Tibial nerve (tissue), 4 donors: ENCODE measurements around the gene PRKAG2. TPM values are rescaled to one million over a fixed set of nuclear protein-coding genes. Genes with fewer than 3 reads are reported as not detected.

Experiments used
- DNase-seq, 2 donors: peaks; one replicate each; pipeline ENCODE4 v3.0.0-alpha.2; 2019; ENCODE audit warnings: low spot score in 2 of 2
- H3K27ac ChIP-seq, 4 donors: fragments of 200-600 bp; sonication (generic) in 3 of 4; one replicate each; pipeline ENCODE4 v1.5.1; 2017 to 2019; ENCODE audit warnings: mild to moderate bottlenecking in 1 of 4
- H3K27me3 ChIP-seq, 2 donors: fragments of 200-600 bp; sonication (generic) in 1 of 2; one replicate each; pipeline versions ENCODE4 v1.5.1 to v1.6.0; 2017 to 2019
- H3K36me3 ChIP-seq, 3 donors: fragments of 200-600 bp; sonication (generic); one replicate each; pipeline ENCODE4 v1.5.1; 2018 to 2019
- H3K4me1 ChIP-seq, 4 donors: fragments of 200-600 bp; sonication (generic) in 3 of 4; one replicate each; pipeline ENCODE4 v1.5.1; 2017 to 2019
- H3K4me3 ChIP-seq, 4 donors: fragments of 200-600 bp; sonication (generic) in 3 of 4; one replicate each; pipeline ENCODE4 v1.5.1; 2017 to 2019; ENCODE audit warnings: mild to moderate bottlenecking in 1 of 4, moderate library complexity in 1 of 4
- H3K9me3 ChIP-seq, 4 donors: fragments of 200-600 bp; sonication (generic) in 3 of 4; one replicate each; pipeline ENCODE4 v1.5.1; 2017 to 2019
- EP300 ChIP-seq, 2 donors: sonication (generic); formaldehyde crosslinking; IDR thresholded peaks; one replicate each; pipeline ENCODE4 v1.6.1; 2017; ENCODE audit warnings: antibody characterized with exemption in 2 of 2, mild to moderate bottlenecking in 1 of 2
- POLR2A ChIP-seq, 2 donors: fragments of 450-650 bp; IDR thresholded peaks; one replicate each; pipeline ENCODE4 v1.6.1; 2017; ENCODE audit warnings: antibody characterized with exemption in 2 of 2, mild to moderate bottlenecking in 2 of 2, moderate library complexity in 2 of 2
- WGBS, 2 donors: methylation state at CpG; one replicate each; pipeline ENCODE4 v1.1.5; 2018; 5-methylcytosine and 5-hydroxymethylcytosine counted together
- total RNA-seq, 4 donors: library from RNA; depleted of rRNA; stranded (reverse); fragments of >200 nt; gene quantifications; one replicate each; pipeline ENCODE4 v1.1.0, GENCODE V29; 2016
- TF ChIP-seq, protein P1 (sequence below), 5 experiments: fragments of 200-600 bp in 3 of 5; fragments of 450-650 bp in 2 of 5; sonication (generic) in 3 of 5; IDR thresholded peaks; one replicate each; pipeline ENCODE4 v1.5.1; 2016 to 2019; ENCODE audit warnings: antibody characterized with exemption in 5 of 5, mild to moderate bottlenecking in 3 of 5, moderate library complexity in 2 of 5

Gene PRKAG2
- total RNA-seq, 4 donors from 2014 or later = 24.5 to 82.6 (median 38.3) TPM

DNA sequence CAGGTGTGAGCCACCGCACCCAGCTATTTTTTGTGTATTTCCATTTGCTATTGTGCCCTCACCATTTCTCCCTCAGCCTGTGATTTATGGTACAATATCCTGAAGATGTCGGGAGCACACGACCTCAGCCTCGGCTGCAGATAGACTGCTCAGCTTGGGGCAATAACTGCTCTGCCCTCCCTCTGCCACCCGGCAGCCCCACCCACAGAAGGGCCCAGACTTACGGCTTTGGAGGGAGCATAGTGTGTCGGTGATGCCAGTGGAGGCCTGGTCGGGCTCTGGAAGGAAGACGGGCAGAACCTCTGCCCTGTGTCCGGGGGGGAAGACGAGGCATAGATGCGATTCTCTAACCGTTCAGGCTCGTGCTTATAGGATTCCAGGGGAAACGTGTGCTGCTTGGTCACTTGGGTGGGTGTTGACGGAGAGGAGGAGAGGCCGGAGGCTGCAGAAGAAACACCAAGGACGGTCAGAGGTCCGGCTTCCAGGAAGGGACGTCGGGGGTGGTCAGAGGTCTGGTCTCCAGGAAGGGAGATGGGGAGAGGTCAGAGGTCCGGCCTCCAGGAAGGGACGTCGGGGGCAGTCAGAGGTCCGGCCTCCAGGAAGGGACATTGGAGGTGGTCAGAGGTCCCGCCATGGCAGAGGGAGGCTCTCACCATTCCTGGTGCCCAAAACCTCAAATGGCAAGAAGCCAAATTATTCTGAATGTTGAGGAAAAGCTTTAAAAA lies 201.6 kb downstream of the PRKAG2 start:
- Histone ChIP-seq H3K4me3 (no peak overlapping the region), H3K36me3 (peaks cover 0 to 27% (median 0%) of the 10 kb centered on the region in 3 donors), H3K27me3 (no peaks in the 10 kb centered on the region), H3K9me3 (no peaks in the 10 kb centered on the region), H3K27ac (no peak overlapping the region), H3K4me1 (peaks cover 0 to 17% (median 8%) of the 10 kb centered on the region in 4 donors)
- TF ChIP-seq, protein P1, sequence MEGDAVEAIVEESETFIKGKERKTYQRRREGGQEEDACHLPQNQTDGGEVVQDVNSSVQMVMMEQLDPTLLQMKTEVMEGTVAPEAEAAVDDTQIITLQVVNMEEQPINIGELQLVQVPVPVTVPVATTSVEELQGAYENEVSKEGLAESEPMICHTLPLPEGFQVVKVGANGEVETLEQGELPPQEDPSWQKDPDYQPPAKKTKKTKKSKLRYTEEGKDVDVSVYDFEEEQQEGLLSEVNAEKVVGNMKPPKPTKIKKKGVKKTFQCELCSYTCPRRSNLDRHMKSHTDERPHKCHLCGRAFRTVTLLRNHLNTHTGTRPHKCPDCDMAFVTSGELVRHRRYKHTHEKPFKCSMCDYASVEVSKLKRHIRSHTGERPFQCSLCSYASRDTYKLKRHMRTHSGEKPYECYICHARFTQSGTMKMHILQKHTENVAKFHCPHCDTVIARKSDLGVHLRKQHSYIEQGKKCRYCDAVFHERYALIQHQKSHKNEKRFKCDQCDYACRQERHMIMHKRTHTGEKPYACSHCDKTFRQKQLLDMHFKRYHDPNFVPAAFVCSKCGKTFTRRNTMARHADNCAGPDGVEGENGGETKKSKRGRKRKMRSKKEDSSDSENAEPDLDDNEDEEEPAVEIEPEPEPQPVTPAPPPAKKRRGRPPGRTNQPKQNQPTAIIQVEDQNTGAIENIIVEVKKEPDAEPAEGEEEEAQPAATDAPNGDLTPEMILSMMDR (IDR thresholded peaks at IDR 0.05) = no peak
- TF ChIP-seq EP300 (IDR thresholded peaks at IDR 0.05) (no peak), POLR2A (IDR thresholded peaks at IDR 0.05) (no peak)
- no peak for DNase-seq
- 87 to 92% methylated on average over 26 of the region's 26 CpGs for WGBS, 2 donors

DNA sequence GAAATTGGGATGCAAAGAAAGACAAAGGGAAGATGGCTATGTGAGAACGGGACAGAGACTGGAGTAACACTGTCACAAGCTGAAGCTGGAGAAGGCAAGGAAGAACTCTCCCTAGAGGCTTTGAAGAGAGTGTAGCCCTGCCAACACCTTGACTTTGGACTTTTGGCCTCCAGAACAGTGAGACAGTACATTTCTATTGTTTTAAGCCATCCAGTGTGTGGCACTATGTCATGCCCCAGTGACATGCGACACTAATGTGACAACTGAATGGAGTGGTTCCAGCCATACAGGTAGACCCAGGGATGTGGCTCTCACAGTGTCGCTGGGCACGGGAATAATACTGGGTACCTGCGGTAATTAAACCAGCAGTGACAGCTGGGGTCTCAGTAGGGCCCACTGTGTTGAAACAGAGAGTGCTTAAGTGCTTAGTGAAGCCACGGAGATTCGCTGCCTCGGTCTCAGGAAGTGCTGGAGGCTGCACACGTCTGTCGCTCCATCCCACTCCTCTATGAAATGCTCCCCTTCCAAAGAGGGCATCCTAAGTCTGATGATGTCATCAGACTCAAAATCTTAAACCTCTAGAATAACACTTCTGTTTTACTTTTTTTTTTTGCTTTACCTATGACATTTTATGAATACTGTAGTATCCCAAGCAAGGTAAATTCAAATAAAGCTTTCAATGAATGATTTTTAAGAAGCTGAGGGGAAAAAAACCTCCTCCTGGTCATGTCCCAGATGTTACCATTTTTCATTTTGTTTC lies 202.6 kb downstream of the PRKAG2 start:
- TF ChIP-seq POLR2A (IDR thresholded peaks at IDR 0.05) (no peak), EP300 (IDR thresholded peaks at IDR 0.05) (no peak)
- Histone ChIP-seq H3K9me3 (no peaks in the 10 kb centered on the region), H3K36me3 (peaks cover 0 to 27% (median 0%) of the 10 kb centered on the region in 3 donors), H3K4me1 (peaks cover 0 to 7% (median 3%) of the 10 kb centered on the region in 4 donors), H3K27me3 (no peaks in the 10 kb centered on the region), H3K4me3 (no peak overlapping the region), H3K27ac (no peak overlapping the region)
- 94 to 95% methylated on average over 10 of the region's 10 CpGs for WGBS, 2 donors
- no peak for DNase-seq

DNA sequence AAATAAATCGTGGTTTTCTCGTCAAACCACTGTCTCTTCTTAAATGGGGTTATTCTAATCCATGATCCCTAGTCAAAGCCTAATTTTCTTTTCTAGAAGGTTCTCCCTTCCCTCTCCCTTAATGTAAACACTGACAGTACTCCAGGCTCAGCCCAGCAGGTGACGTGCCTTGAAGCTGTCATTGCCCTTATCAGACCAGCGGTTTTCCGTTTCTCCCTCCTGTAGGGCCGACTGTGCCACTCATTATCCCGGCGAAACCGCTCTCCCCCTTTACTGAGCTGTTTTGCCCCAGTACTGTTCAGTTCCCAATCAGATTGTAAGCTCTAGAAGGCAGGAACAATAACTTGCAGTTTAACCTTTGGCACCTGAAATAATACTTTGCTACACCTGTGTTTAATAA lies 203.7 kb downstream of the PRKAG2 start:
- 77 to 78% methylated on average over 9 of the region's 9 CpGs for WGBS, 2 donors
- no peak overlapping the region for H3K4me3 ChIP-seq
- peaks cover 0 to 3% (median 0%) of the 10 kb centered on the region in 4 donors for H3K9me3 ChIP-seq
- no peak overlapping the region for H3K27ac ChIP-seq
- H3K27me3 ChIP-seq = no peaks in the 10 kb centered on the region
- H3K4me1 ChIP-seq = no peaks in the 10 kb centered on the region
- H3K36me3 ChIP-seq = peaks cover 0 to 34% (median 0%) of the 10 kb centered on the region in 3 donors
- TF ChIP-seq, protein P1 (IDR thresholded peaks at IDR 0.05) = no peak
- no peak for DNase-seq

DNA sequence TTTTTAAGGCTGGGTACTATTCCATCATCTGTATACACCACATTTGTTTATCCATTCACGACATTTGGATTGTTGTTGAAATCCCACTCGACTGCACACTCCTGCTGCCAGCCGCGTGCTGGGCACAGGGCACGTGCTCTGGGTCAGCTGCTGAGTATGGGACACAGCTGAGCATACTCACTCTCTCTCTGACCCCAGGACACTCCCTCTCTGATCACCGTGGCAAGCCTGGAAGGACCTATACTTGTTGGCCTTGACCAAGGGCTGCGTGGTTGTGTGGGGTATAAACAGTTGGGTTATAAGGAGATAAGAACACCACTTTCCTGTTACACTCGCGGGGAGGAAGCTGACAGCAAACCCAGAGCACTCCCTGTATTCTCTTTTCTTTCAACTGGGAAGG lies 204.2 kb downstream of the PRKAG2 start:
- 59 to 66% methylated on average over 9 of the region's 9 CpGs for WGBS, 2 donors
- no peaks in the 10 kb centered on the region for H3K27me3 ChIP-seq
- TF ChIP-seq POLR2A (IDR thresholded peaks at IDR 0.05) (no peak), EP300 (IDR thresholded peaks at IDR 0.05) (no peak)
- TF ChIP-seq, protein P1 (IDR thresholded peaks at IDR 0.05) = no peak
- peaks cover 0 to 39% (median 0%) of the 10 kb centered on the region in 3 donors for H3K36me3 ChIP-seq
- H3K4me3 ChIP-seq = no peak overlapping the region
- DNase-seq = no peak
- no peaks in the 10 kb centered on the region for H3K4me1 ChIP-seq
- H3K9me3 ChIP-seq = peaks cover 0 to 4% (median 0%) of the 10 kb centered on the region in 4 donors
- H3K27ac ChIP-seq = no peak overlapping the region

DNA sequence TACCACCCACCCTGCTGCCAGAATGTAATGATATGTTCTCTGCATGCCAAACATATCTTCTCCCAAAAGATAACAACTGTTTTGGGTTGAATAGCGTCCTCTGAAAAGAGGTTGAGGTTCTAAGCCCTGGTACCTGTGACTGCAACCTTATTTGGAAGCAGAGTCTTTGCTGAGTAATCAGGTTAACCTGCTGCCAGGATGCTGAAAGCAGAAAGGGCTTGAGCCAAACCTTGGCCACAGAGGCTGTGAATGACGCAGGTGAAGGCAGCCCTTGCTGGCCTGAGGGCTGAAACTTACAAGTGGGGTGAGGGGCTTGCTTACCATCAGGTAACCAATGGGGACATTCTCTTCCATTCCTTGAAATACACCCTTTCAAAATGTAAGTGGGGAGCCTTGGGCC lies 205.4 kb downstream of the PRKAG2 start:
- H3K27ac ChIP-seq = no peak overlapping the region
- no peak for DNase-seq
- 79 to 89% methylated on average over 2 of the region's 2 CpGs for WGBS, 2 donors
- TF ChIP-seq, protein P1 (IDR thresholded peaks at IDR 0.05) = no peak
- TF ChIP-seq EP300 (IDR thresholded peaks at IDR 0.05) (no peak), POLR2A (IDR thresholded peaks at IDR 0.05) (no peak)
- H3K27me3 ChIP-seq = no peaks in the 10 kb centered on the region
- H3K36me3 ChIP-seq = peaks cover 0 to 52% (median 0%) of the 10 kb centered on the region in 3 donors
- no peaks in the 10 kb centered on the region for H3K4me1 ChIP-seq
- H3K9me3 ChIP-seq = peaks cover 0 to 11% (median 0%) of the 10 kb centered on the region in 4 donors
- H3K4me3 ChIP-seq = no peak overlapping the region
